ENCODE results near the gene ITGA3.
"Not testable (repeated sequence)": the region's sequence is repeated elsewhere in the genome, so short reads cannot be mapped to it uniquely, and the experiment has no call there.

Gene ITGA3

DNA sequence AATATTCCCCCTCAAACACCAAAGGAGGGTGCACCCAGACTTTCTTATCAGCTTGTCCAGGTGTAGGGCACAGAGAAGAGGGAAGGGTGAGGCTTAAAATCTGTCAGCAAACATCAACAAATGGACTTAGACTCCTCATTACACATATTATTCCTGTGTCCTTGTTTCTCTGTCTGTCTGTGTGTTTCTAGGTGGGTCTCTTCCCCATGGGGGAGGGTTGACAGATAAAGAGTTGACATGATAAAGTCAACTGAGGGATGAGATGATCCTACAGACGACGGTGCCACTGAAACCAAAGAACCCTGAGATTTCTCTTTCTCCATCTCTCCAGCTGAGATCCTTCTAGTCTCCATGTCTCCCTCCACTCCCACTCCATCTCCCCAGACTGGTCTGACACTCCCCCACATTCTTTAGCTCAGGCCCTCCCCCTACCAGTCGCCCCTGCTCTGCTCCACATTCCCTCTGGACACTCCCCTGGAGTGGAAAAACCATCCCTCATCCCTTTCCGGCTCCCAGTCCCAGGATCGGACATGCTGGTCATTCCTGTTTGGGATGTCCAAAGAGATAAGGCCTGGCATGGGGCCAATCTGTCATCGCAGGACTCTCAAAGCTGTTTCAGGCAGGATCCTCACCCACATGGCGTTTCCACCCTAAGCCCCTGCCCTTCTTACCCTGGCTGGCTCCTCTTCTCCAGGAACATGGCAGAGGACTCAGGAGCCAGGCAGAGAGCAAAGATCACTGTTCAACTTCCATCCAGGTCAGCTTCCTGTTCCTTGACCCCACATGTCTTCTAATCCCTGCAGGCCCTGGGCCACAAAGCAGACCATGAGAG lies 2.9 kb upstream of the ITGA3 start:
- no peak for DNase-seq

DNA sequence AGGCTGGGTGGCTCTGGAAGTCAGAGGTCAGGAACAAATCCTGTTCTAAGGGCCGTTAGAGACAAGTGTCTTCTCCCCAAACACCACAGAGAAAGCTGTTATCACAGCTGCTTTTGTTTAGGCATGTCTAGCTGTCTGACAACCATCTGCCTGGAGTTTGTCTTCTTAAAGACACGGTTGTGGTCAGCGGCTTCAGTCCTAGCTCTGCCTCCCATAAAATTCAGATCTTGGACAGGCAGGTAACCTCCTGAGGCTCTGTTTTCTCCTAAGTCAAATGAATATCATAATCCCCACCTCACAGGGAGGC lies 2.3 kb upstream of the ITGA3 start:
- no peak for DNase-seq

DNA sequence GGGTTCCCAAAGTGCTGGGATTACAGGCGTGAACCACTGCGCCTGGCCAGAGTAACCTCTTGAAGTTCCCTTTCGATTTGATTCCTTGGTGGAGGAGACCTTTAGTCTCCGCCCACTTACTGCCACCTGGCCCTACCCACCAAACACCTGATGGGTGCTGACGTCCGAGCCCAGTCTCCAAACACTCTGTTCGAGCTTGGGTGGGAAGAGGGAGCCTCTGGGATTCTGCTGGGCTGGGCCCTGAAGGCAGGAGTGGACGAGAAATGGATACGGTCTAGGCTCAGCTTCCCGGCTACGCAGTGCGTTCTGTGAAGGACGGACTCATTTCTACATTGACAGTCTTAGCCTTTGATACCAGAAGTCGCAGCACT lies 870 bp upstream of the ITGA3 start:
- DNase-seq: peak; percentile 45

DNA sequence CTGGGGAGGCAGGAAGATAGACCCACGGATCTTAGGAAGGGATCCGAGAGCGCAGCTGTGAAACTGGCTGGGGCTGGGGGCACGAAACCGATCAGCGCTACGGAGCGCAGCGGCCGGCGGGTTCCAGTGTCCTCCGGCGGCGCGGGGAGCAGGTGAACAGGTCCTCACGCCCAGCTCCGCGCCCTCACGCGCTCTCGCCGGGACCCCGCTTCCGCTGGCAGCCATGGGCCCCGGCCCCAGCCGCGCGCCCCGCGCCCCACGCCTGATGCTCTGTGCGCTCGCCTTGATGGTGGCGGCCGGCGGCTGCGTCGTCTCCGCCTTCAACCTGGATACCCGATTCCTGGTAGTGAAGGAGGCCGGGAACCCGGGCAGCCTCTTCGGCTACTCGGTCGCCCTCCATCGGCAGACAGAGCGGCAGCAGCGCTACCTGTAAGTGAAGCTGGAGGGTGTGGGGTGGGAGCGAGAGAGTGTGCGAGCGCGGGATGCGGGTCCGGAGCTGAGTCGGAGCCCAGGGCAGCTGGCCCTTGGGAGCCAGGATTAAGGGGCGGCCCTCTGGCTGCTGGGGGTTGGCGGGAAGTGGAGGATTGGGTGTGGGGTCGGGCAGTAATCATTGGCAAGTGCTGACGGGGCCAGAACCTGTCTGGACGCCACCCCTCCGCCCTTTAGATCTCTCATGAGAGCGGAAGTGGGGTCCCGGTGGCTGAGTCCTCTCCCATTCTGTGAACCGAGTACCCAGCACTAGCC lies 479 bp downstream of the ITGA3 start:
- DNase-seq: no peak

DNA sequence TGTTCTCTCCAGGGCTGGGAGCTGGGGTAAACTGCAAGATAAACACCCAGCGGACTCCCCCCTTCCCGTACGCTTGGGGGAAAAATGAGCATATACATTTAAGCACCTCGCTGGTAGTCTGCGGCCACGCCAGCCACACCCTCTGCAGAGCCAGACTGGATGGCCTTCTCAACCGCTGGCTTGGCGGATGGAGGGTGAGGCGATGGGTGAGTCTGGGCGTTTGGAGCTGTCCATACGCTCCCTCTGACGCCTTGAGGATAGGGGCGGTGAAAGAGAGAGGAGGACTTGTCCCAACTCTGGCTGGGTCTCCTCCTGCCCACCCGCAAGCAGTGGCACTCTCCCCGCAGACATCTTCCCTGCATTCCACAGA lies 1.0 kb downstream of the ITGA3 start:
- no peak for DNase-seq

DNA sequence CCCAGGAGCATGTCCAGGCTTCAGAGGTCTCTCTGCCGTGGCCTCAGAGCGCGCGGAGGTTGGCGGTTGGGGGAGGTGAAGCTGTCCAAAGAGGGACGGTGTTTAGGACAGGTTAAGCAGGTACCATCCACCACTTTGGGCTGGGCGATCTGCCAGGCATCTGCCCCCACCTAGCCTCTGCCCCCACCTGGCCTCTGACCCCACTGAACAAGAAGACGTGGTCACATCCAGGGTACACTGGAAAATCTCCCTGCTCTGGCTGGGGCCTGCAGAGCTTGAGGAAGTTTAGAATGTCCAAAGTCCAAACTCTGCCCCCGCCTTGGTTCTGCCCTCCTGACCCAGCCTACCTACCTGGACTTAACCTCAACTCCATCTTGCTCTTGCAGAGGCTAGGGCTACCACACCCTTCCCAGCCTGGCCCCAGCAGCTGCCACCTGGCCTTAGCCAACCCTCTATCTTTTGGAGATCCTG lies 1.6 kb downstream of the ITGA3 start:
- DNase-seq: no peak

DNA sequence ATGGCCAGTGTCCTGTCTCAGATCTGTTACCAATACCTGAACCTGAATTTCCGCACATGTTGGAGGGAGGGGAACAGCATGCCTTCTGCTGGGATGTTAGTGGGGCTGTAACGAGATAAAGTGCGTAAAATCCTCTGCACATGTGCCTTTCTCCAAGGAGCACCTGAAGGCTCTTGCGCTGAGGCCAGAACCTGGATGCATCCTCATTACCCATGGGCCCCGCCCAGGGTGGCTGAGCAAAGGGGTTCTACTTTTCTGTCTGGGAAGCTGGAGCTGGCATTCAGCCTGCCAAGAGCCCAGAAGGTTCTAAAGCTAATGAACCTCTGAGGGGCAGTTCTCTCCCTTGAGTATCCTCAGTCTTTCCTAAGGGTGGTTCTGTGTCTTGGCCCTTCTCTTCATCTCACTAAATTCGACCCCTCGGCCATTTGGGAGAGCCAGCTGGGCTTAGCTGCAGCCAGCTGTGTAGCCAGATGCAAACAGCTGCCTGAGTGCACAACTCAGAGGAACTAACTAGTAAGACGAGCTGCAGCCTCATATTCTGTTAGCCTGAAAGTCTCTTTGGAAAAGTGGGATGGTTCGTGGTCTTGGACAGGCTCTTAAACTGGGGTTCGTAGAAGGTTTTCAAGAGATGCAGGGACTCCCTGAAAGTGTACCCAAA lies 2.5 kb downstream of the ITGA3 start:
- DNase-seq: no peak

DNA sequence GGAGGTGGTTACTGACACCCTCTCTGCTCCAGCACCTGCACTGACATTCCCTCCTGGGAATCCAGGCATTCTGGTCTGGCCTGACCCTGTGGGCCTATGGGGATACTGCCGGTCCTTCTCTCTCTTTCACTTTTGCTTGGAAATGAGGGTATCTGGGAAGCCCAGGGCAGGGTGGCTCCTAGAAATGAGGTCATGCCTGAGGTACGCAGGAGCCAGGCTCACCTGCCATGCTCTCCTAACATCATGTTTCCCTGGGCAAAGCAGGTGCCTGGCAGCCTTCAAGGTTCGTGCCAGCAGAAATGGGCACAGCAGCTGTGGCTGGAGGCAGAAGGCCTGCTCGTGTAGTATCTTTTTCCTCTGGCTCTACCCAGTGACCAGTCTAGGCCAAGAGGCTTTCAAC lies 3.3 kb downstream of the ITGA3 start:
- peak; percentile 63 for DNase-seq

DNA sequence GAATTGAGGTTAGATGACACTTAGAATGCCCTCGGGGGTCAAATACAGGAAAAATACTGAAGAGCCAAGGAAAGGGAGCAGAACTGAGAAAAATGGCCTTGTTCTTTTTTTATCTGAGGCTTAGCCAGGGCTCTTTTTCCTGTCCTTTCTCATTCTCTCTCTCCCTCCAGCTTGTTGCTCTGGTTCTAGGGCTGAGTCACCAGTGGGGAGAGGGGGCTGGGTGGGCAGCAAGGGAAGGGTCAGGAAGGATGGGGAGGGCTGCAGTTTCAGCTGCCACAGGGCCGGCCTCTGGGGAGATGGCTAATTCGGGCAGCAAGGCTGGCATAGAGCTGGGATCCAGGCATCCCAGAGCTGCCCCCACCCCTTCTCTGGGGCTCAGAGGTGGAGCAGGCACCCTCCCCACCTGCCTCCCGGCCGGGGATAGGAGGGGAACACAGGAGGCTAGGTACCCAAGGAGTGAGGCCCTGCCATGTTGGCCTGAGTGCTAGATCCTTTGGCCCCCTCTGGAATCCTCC lies 3.9 kb downstream of the ITGA3 start:
- DNase-seq: no peak

DNA sequence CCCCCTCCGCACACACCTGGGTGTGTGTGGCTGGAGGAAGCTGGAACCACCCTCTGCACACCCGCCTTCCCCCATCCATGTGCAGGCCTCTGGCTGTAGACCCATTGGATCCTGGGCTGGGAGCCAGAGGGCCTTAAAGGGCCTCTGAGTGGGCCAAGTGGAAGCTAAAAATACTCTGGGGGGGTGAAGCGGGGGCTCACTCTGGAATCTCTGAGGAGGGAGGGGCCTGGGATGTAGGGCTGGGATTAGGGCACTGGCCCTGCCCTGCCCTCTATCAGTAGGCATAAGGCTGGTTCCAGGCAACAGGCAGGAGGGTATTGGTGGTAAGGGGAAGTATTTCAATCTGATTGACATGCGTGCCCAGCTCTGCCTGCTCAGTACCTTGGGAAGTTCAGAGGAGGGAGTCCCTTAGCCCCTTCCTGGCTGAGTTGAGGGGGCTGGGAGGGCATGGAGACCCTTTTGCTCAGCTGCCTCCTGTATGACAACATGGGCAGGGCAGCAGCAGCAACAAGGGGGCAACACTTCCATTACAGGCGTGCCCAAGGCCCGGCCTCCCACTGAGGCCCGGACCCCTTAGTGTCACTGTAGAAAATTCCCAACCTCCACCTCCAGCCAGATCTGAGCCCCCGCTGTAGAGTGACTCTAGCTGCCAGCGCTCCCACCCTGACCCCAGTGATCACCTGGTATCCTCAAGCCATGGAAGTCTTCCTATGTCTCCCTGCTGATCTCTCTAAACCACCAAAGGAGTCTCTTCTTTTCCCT lies 5.2 kb downstream of the ITGA3 start:
- DNase-seq: no peak

DNA sequence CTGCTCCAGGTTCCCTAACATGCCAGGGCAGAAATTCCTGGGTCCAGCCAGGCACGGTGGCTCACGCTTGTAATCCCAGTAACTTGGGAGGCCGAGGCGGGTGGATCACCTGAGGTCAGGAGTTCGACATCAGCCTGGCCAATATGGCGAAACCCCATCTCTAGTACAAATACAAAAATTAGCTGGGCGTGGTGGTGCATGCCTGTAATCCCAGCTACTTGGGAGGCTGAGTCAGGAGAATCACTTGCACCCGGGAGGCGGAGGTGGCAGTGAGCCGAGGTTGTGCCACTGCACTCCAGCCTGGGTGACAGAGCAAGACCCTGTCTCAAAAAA lies 5.8 kb downstream of the ITGA3 start:
- DNase-seq: not testable (repeated sequence)

DNA sequence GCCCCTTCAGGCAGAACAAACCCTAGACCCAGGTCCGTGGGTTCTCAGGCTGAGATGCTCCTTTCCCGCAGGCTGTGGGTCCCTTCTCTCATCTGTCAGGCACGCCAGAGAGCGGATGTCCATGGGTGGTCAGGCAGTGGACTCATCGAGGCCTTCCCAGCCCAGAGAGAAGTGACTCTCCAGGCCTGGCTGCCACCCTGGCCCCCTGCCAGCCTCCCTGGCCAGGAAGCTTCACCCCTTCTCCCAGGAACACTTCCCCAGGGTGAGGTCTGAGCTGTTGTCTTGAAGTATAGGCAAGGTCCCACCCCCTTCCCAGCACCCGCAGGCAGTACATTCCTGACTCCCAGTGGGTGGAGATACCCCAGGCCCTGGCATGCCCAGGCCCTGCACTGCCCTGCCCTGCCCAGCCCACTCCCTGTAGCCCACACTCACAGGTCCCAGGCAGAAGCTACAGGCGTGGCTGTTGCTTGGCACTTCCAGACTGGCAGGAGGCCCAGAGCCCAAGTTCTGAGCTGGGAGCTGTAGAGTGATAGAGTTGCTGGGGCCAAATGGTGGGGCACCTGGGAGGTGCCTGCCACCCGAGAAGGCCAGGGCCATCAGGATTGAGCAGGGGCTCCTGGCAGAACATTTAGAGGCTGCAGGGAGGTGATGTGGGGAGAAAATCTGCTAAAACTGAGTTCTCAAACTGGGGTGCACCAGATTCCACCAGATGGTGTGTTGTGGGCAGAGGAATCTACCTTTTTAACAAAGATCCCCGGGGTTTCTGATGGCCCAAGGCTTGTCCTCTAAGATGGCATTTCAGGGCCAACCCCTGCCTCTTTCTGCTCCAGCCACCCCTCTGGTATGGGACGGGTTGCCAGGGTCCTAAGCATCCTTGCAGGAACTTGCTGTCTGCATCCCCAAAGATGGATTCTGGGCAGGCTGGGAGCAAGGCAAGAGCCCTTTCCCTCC lies 6.7 kb downstream of the ITGA3 start:
- no peak for DNase-seq

DNA sequence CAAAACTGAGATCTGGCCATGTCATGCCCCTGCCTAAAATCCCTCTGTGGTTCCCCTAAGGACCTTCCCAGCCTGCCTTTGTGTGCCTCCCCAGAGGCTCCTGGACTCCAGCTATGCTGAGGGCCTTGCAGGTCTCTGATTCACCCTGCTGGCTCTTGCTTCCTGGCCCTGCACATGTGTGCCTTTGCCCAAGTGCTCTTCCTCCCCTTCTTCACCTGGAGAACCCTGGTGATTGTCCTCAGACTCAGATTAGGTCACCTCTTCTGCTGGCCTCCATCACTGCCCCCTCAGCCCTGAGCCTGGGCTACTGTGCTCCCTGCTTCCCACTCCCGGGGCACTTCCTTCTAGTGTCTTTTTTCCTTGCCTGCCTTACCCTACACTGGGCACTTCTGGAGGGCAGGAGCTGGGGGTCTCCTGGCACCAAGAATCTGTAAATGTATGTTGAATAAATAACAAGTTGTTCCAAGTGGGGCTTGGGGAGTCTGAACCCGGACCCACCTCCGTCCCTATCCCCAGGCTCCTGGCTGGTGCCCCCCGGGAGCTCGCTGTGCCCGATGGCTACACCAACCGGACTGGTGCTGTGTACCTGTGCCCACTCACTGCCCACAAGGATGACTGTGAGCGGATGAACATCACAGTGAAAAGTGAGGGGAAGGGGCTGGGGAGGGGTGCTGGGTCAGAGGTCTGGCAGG lies 7.8 kb downstream of the ITGA3 start:
- no peak for DNase-seq

DNA sequence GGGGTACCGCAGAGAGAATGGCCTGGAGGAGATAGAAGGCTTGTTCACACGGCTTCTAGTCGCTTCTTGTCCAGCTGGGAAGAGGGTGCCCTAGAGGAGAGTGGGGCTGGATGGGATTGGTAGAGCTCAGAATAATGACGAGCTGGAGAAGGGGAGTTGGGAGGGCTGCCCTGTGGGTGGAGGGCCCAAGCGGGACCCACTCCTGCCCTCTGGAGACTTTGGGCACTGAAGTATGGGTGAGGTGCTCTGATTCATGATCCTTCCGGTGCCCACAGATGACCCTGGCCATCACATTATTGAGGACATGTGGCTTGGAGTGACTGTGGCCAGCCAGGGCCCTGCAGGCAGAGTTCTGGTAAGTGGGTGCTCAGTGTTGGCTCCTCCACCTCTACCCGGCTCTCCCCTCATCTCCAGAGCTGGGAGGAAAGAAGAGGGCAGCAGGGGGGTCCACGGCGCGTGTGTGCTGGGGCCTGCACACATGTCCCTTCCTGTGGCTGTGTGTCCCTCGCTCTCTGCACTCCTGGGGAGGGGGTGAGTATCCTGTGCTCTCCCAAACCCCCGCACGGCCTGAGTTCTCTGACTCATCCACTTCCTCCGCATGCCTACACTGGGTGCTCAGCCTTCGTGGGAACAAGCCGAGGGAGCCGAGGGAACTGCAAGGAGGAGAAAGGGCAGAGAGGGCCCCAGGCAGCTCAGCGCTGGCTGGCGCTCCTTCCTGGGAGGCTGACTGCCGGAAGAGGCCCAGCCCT lies 8.5 kb downstream of the ITGA3 start:
- DNase-seq: no peak

DNA sequence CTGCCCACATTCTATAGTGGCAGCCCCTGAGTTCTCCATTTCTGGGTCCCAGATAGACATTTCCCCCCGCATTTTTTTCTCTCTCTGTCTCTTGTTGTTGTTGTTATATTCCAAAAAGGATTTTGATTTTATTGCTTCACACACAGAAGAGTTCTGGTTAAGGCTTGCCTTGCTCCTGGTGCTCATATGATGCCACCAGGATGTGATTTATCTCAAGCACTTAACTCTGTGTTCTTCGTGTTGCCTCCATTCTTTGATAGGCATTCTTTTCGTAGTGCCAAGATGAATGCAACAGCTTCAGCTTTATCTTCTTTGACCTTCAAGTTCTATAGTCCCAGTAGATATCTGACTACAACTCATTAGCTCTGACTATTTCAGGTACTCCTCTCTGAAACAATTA lies 9.1 kb downstream of the ITGA3 start:
- DNase-seq: no peak

DNA sequence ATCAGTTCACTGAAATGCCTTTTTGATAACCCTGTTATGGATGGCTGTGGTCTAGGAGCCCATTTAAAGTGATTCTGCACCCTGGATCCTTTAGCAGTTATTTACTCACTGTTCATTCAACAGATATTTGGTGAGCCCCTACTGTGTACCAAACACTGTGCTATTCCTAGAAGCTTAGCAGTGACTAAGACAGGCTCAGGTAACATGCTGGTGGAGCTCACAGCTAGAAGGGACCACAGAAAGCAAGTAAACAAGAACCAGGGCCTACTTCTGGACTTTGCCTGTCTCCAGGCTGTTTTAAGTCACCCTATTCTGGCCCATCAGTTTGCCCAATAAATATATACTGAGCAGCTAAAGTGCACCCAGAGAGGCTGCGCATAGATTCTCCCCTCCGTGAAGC lies 11.1 kb downstream of the ITGA3 start:
- no peak for DNase-seq

DNA sequence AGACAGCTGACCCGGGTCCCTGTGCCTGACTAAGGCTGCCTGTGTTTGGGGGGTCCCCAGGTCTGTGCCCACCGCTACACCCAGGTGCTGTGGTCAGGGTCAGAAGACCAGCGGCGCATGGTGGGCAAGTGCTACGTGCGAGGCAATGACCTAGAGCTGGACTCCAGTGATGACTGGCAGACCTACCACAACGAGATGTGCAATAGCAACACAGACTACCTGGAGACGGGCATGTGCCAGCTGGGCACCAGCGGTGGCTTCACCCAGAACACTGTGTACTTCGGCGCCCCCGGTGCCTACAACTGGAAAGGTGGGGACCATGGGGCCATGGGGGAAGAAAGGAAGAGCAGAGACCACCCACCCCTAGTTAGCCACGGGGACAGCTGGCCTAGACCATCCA lies 12.1 kb downstream of the ITGA3 start:
- DNase-seq: no peak

DNA sequence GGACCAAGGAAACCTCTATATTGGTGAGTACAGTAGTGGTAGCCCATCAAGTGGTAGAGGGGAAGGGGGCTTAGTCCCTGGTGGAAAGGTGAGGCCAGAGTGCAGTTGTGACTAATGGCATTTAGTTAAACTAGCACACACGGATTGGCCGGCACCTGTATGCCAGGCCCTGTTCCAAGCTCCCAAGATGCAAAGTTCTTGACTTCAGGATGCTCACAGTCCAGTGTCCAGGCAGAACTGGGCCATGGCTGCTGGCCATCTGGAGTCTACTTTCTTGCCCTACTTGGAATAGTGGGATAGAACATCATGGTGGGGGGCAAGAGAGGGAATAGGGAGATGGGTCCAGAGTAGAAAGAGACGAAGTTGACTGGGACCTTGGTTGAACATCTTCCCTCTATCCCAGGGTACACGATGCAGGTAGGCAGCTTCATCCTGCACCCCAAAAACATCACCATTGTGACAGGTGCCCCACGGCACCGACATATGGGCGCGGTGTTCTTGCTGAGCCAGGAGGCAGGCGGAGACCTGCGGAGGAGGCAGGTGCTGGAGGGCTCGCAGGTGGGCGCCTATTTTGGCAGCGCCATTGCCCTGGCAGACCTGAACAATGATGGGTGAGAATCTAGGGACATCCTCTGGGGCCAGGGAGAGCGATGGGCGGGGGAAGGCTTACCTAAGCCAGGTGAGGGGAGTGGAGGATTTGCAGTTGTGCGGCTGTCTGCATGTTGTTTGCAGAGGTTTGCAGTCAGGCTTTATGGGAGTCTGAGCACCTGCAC lies 15.2 kb downstream of the ITGA3 start:
- DNase-seq: no peak

DNA sequence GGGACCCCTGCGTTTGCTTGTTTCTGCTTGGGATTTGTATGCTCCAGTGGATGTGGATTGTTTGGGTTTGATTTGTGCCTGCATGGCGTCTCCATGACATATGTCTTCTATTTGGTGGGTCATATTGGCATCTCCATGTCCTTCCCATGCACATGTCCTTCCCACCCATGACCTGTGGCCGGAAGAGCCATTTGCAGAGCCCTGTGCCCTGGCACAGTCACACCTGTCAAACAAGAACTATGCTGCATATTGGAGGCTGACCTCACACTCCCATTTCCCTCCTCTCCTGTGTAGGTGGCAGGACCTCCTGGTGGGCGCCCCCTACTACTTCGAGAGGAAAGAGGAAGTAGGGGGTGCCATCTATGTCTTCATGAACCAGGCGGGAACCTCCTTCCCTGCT lies 15.8 kb downstream of the ITGA3 start:
- DNase-seq: no peak

DNA sequence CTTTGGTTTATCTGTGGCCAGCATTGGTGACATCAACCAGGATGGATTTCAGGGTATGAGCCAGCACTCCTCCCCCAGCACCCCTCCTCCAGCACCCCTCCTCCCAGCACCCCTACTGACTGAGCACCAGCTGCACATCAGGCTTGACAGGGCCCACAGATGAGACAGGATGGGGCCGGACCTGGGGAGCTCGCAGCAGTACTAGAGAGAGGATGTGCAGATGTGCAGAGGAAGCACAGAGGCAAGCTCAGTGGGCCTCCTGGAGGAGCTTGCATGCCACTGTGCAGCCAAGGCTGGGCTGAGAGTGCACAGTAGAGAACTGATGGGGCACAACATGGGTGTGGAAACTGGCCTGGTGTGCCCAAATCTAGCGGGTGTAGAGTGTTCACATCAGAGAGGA lies 16.2 kb downstream of the ITGA3 start:
- DNase-seq: no peak

All from NCI-H2029 treated with DMSO at 0.1 percent for 48 hours (cell line).